ENCODE data around the gene PIGBOS1. TPM values are rescaled to one million over a fixed set of nuclear protein-coding genes. Genes with fewer than 3 reads are reported as not detected.

Gene PIGBOS1
- polyA plus RNA-seq, 1 of the 3 experiments (the other 2 are of a cell fraction) = 18.2 TPM

- CTCF ChIA-PET = no interaction called here
- peaks cover 0 to 3% of the 10 kb centered on the region in 2 experiments for H3K36me3 ChIP-seq (replicated peaks in 1 of 2; ENCODE audit: control insufficient read depth in 1 of 2, insufficient read depth in 2 of 2, low read length in 1 of 2)
- no peak overlapping the region for H3K27ac ChIP-seq (ENCODE audit: low read depth in 2 of 2, low read length in 1 of 2)
- no peaks in the 10 kb centered on the region for H3F3A ChIP-seq (replicated peaks; ENCODE audit: insufficient read depth)
- H3K27me3 ChIP-seq (ENCODE audit: insufficient read depth) = no peaks in the 10 kb centered on the region
- no peak for DNase-seq
- WGBS (ENCODE audit: low lambda C conversion rate) = 85% methylated on average over 2 of the region's 2 CpGs
- H3K9me2 ChIP-seq = no peaks in the 10 kb centered on the region
- peak overlapping the region; percentile 93 for H2AFZ ChIP-seq (ENCODE audit: low read depth)
- POLR2A ChIA-PET = no interaction called here
- no peak for TF ChIP-seq FOXJ3 (CRISPR knock-in tag; IDR thresholded peaks at IDR 0.05)
- TF ChIP-seq RXRA (IDR thresholded peaks at IDR 0.05; ENCODE audit: borderline replicate concordance, low read depth) = no peak
- no peak for TF ChIP-seq NRF1 (IDR thresholded peaks at IDR 0.05; ENCODE audit: low read depth, low read length)
- no peak for TF ChIP-seq RCOR1 (IDR thresholded peaks at IDR 0.05; ENCODE audit: low read length)
- TF ChIP-seq TCF12 (IDR thresholded peaks at IDR 0.05) = no peak
- TF ChIP-seq GABPA (IDR thresholded peaks at IDR 0.05; ENCODE audit: low read depth) = no peak
- TF ChIP-seq ELF1 (IDR thresholded peaks at IDR 0.05) = no peak
- no peak for TF ChIP-seq SMC3 (IDR thresholded peaks at IDR 0.05; ENCODE audit: low read depth, low read length)
- no peak for TF ChIP-seq MEF2A (IDR thresholded peaks at IDR 0.05; ENCODE audit: borderline replicate concordance, low read depth)
- TF ChIP-seq, protein P1, sequence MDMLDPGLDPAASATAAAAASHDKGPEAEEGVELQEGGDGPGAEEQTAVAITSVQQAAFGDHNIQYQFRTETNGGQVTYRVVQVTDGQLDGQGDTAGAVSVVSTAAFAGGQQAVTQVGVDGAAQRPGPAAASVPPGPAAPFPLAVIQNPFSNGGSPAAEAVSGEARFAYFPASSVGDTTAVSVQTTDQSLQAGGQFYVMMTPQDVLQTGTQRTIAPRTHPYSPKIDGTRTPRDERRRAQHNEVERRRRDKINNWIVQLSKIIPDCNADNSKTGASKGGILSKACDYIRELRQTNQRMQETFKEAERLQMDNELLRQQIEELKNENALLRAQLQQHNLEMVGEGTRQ (IDR thresholded peaks at IDR 0.05; ENCODE audit: borderline replicate concordance, low read depth, low read length) = no peak
- TF ChIP-seq MXI1 (IDR thresholded peaks at IDR 0.05; ENCODE audit: low read depth, low read length) = no peak
- TF ChIP-seq, protein P2, sequence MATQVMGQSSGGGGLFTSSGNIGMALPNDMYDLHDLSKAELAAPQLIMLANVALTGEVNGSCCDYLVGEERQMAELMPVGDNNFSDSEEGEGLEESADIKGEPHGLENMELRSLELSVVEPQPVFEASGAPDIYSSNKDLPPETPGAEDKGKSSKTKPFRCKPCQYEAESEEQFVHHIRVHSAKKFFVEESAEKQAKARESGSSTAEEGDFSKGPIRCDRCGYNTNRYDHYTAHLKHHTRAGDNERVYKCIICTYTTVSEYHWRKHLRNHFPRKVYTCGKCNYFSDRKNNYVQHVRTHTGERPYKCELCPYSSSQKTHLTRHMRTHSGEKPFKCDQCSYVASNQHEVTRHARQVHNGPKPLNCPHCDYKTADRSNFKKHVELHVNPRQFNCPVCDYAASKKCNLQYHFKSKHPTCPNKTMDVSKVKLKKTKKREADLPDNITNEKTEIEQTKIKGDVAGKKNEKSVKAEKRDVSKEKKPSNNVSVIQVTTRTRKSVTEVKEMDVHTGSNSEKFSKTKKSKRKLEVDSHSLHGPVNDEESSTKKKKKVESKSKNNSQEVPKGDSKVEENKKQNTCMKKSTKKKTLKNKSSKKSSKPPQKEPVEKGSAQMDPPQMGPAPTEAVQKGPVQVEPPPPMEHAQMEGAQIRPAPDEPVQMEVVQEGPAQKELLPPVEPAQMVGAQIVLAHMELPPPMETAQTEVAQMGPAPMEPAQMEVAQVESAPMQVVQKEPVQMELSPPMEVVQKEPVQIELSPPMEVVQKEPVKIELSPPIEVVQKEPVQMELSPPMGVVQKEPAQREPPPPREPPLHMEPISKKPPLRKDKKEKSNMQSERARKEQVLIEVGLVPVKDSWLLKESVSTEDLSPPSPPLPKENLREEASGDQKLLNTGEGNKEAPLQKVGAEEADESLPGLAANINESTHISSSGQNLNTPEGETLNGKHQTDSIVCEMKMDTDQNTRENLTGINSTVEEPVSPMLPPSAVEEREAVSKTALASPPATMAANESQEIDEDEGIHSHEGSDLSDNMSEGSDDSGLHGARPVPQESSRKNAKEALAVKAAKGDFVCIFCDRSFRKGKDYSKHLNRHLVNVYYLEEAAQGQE (IDR thresholded peaks at IDR 0.05; ENCODE audit: low read depth, low read length) = no peak
- TF ChIP-seq RFX5 (IDR thresholded peaks at IDR 0.05; ENCODE audit: low read length) = no peak
- TF ChIP-seq CTCF (IDR thresholded peaks at IDR 0.05) = no peak
- TF ChIP-seq GATA2 (CRISPR knock-in tag; IDR thresholded peaks at IDR 0.05) = no peak
- no peak for TF ChIP-seq TAF1 (IDR thresholded peaks at IDR 0.05; ENCODE audit: borderline replicate concordance, low read depth, low read length)
- TF ChIP-seq, protein P3, sequence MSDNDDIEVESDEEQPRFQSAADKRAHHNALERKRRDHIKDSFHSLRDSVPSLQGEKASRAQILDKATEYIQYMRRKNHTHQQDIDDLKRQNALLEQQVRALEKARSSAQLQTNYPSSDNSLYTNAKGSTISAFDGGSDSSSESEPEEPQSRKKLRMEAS (IDR thresholded peaks at IDR 0.05; ENCODE audit: low read depth) = no peak
- H4K20me1 ChIP-seq (ENCODE audit: insufficient read depth) = no peaks in the 10 kb centered on the region
- H3K4me1 ChIP-seq (ENCODE audit: control insufficient read depth in 1 of 2, insufficient read depth in 2 of 2, low read depth in 1 of 2, low read length in 1 of 2) = peaks cover 4 to 6% of the 10 kb centered on the region in 2 experiments; a peak in 3 of 4 replicates
- H3K9me3 ChIP-seq = no peaks in the 10 kb centered on the region
- no peak overlapping the region for H3K9ac ChIP-seq
- peaks cover 47% of the 10 kb centered on the region for H3K79me2 ChIP-seq (ENCODE audit: insufficient read depth)
- H3K4me2 ChIP-seq = peak overlapping the region; percentile 87
- H3K4me3 ChIP-seq (ENCODE audit: low read depth in 2 of 2, low read length in 1 of 2) = peak overlapping the region in 1 of 2 experiments; percentile 99; a peak in 1 of 4 replicates
These were observed 1.3 kb upstream of the PIGBOS1 start for GRCh38 chr15:55320238-55320550.
